K562 (cell line): Measurements from ENCODE around the gene THAP12. TPM values are rescaled to one million over a fixed set of nuclear protein-coding genes. Genes with fewer than 3 reads are reported as not detected.

Experiments used
- ARNT ChIP-seq, 2 experiments: fragments of 450-650 bp; IDR thresholded peaks; 2 replicates each; pipeline ENCODE4 v1.6.1; 2016; ENCODE audit warnings: mild to moderate bottlenecking in 1 of 2
- EZH2 ChIP-seq: IDR thresholded peaks from 2 replicates; pipeline ENCODE4 v1.6.1; 2012; ENCODE audit warnings: low read depth, mild to moderate bottlenecking, inconsistent platforms, low read length, borderline replicate concordance
- FOXP1 ChIP-seq: sonication (generic); formaldehyde crosslinking; IDR thresholded peaks from 2 replicates; pipeline ENCODE4 v1.8.0; 2022; ENCODE audit warnings: mild to moderate bottlenecking, missing genetic modification reagents
- HNRNPUL1 ChIP-seq: fragments of 200-400 bp; formaldehyde crosslinking; IDR thresholded peaks from 2 replicates; pipeline ENCODE4 v1.6.1; 2017; ENCODE audit warnings: low read length
- NCOA1 ChIP-seq: fragments of 450-650 bp; IDR thresholded peaks from 2 replicates; pipeline ENCODE4 v1.6.1; 2016; ENCODE audit warnings: low read depth
- NFIC ChIP-seq: fragments of 450-650 bp; IDR thresholded peaks from 2 replicates; pipeline ENCODE4 v1.6.1; 2017; ENCODE audit warnings: mild to moderate bottlenecking, inconsistent platforms
- NR3C1 ChIP-seq: sonication (generic); formaldehyde crosslinking; IDR thresholded peaks from 2 replicates; pipeline ENCODE4 v1.8.1; 2022; ENCODE audit warnings: missing genetic modification reagents
- NR4A1 ChIP-seq, 2 experiments: fragments of 250-450 bp in 1 of 2; fragments of 450-650 bp in 1 of 2; sonication (Bioruptor Pico) in 1 of 2; IDR thresholded peaks; 2 replicates each; pipeline versions ENCODE4 v1.4.0 to v1.6.1; 2016 to 2020; ENCODE audit warnings: mild to moderate bottlenecking in 2 of 2, missing compliant biosample characterization in 1 of 2, missing genetic modification characterization in 1 of 2, moderate library complexity in 1 of 2
- PHF21A ChIP-seq: fragments of 450-650 bp; IDR thresholded peaks from 2 replicates; pipeline ENCODE4 v1.6.1; 2017; ENCODE audit warnings: low read depth, borderline replicate concordance
- POLR2B ChIP-seq: fragments of 450-650 bp; IDR thresholded peaks from 2 replicates; pipeline ENCODE4 v1.6.1; 2018; ENCODE audit warnings: low read depth; ENCODE audit not compliant: partially characterized antibody
- POLR2G ChIP-seq: fragments of 200-400 bp; formaldehyde crosslinking; IDR thresholded peaks from 2 replicates; pipeline ENCODE4 v1.6.1; 2017; ENCODE audit warnings: low read depth, mild to moderate bottlenecking, antibody characterized with exemption, low read length, moderate library complexity
- RBM25 ChIP-seq: fragments of 200-400 bp; formaldehyde crosslinking; IDR thresholded peaks from 2 replicates; pipeline ENCODE4 v1.6.1; 2018; ENCODE audit warnings: low read length, low read depth, moderate library complexity; ENCODE audit not compliant: severe bottlenecking
- RREB1 ChIP-seq: fragments of 250-450 bp; sonication (Bioruptor Pico); IDR thresholded peaks from 2 replicates; pipeline ENCODE4 v1.4.0; 2020
- TRIM24 ChIP-seq, 2 experiments: fragments of 450-650 bp; IDR thresholded peaks; 2 replicates each; pipeline ENCODE4 v1.6.1; 2016
- WHSC1 ChIP-seq: IDR thresholded peaks from one replicate; pipeline ENCODE4 v1.6.1; 2012; ENCODE audit warnings: low read length, control low read depth, inconsistent platforms
- ZBTB9 ChIP-seq: fragments of 450-650 bp; formaldehyde crosslinking; IDR thresholded peaks from 2 replicates; pipeline ENCODE4 v1.4.0; 2020; ENCODE audit warnings: mild to moderate bottlenecking, moderate library complexity
- ZFX ChIP-seq: sonication (generic); formaldehyde crosslinking; IDR thresholded peaks from 2 replicates; pipeline ENCODE4 v1.8.0; 2022; ENCODE audit warnings: mild to moderate bottlenecking, missing genetic modification reagents, moderate library complexity
- ZNF133 ChIP-seq: fragments of 250-450 bp; sonication (Bioruptor Pico); IDR thresholded peaks from 2 replicates; pipeline ENCODE4 v1.4.0; 2020; ENCODE audit warnings: mild to moderate bottlenecking
- ZNF146 ChIP-seq: IDR thresholded peaks from one replicate; pipeline ENCODE4 v1.6.1; 2018; ENCODE audit warnings: missing compliant biosample characterization; ENCODE audit not compliant: unreplicated experiment
- ZNF165 ChIP-seq: fragments of 250-450 bp; sonication (Bioruptor Pico); IDR thresholded peaks from 2 replicates; pipeline ENCODE4 v1.4.0; 2020; ENCODE audit warnings: borderline replicate concordance
- ZNF3 ChIP-seq: fragments of 250-450 bp; sonication (Bioruptor Pico); IDR thresholded peaks from 2 replicates; pipeline ENCODE4 v1.5.0; 2021; ENCODE audit warnings: mild to moderate bottlenecking, moderate library complexity
- ZNF764 ChIP-seq: fragments of 250-450 bp; sonication (Bioruptor Pico); IDR thresholded peaks from 2 replicates; pipeline ENCODE4 v1.4.0; 2020; ENCODE audit warnings: low read depth, mild to moderate bottlenecking, moderate library complexity
- ZZZ3 ChIP-seq: fragments of 450-650 bp; IDR thresholded peaks from 2 replicates; pipeline ENCODE4 v1.6.1; 2016; ENCODE audit warnings: antibody characterized with exemption, mild to moderate bottlenecking, moderate library complexity
- polyA plus RNA-seq, 8 experiments: library from polyadenylated mRNA; depleted of rRNA in 4 of 8; stranded (reverse) in 5 of 8; unstranded in 3 of 8; fragments of >200 nt; fragmentation: Nextera tagmentation in 2 of 8; fragmentation: Illumina TruSeq in 1 of 8; extraction: Ambion mirVana in 2 of 8; extraction: Trizol in 1 of 8; gene quantifications; 2 replicates each; pipeline versions ENCODE4 v1.2.1 to v1.2.3, GENCODE V29; 2011 to 2014; ENCODE audit warnings: inconsistent platforms in 1 of 8, missing spikeins in 1 of 8
- total RNA-seq, 7 experiments: library from RNA; depleted of rRNA in 6 of 7; stranded (reverse); fragments of >200 nt in 6 of 7; fragmentation: Illumina TruSeq in 2 of 7; extraction: Trizol in 2 of 7; gene quantifications; 2 replicates each; pipeline versions ENCODE4 v1.2.1 to v1.2.3, GENCODE V29; 2011 to 2021; ENCODE audit warnings: low replicate concordance in 1 of 7

THAP12 gene
- total and polyA plus RNA-seq, 9 of the 15 experiments (the other 6 are each of a cell fraction or from before 2014, with no cell fraction given) = 28.1 to 103 (median 57.8) TPM

GRCh38 chr11:76380977-76381719 lies at the start of gene THAP12, which contains the start of gene GVQW3 (continued):
- TF ChIP-seq NR4A1 (CRISPR knock-in tag; IDR thresholded peaks at IDR 0.05) = no peak
- TF ChIP-seq NR4A1 (tag; IDR thresholded peaks at IDR 0.05) = no peak
- no peak for TF ChIP-seq NFIC
- peak; percentile 19; the same call in 1 of the 2 replicates for TF ChIP-seq ZBTB9
- TF ChIP-seq ZFX = peak; percentile 67
- no peak for TF ChIP-seq TRIM24 (IDR thresholded peaks at IDR 0.05)
- no peak for TF ChIP-seq ZNF146 (CRISPR knock-in tag)
- TF ChIP-seq RREB1 (CRISPR knock-in tag) = no peak
- TF ChIP-seq POLR2B = peak; percentile 85
- no peak for TF ChIP-seq NCOA1
- no peak for TF ChIP-seq RBM25
- TF ChIP-seq ZNF3 (CRISPR knock-in tag) = no peak
- no peak for TF ChIP-seq ZZZ3
- no peak for TF ChIP-seq ZNF764 (CRISPR knock-in tag)
- no peak for TF ChIP-seq PHF21A
- TF ChIP-seq ZNF165 (CRISPR knock-in tag) = no peak
- TF ChIP-seq FOXP1 (CRISPR knock-in tag) = no peak; the same call in 1 of the 2 replicates
- no peak for TF ChIP-seq ZNF133
- no peak for TF ChIP-seq NR3C1
- TF ChIP-seq POLR2G = peak; percentile 79
- no peak for TF ChIP-seq HNRNPUL1
- no peak for TF ChIP-seq EZH2
- no peak for TF ChIP-seq ARNT (IDR thresholded peaks at IDR 0.05)
- TF ChIP-seq WHSC1 = no peak
